IgD-negative memory B cell (primary cell): ENCODE measurements around the gene NFYA. TPM values are rescaled to one million over a fixed set of nuclear protein-coding genes. Genes with fewer than 3 reads are reported as not detected.
"Not testable (repeated sequence)": the region's sequence is repeated elsewhere in the genome, so short reads cannot be mapped to it uniquely, and the experiment has no call there.

Source experiments
- H3K27ac Mint-ChIP-seq, 3 donors: one replicate each; pipeline ENCODE4 v1.8.0; 2020 to 2022; ENCODE audit warnings: mild to moderate bottlenecking in 3 of 3, mixed read lengths in 3 of 3, moderate library complexity in 1 of 3
- H3K27me3 Mint-ChIP-seq: one replicate; pipeline ENCODE4 v1.8.0; 2021; ENCODE audit warnings: mixed read lengths
- H3K36me3 Mint-ChIP-seq: one replicate; pipeline ENCODE4 v1.8.0; 2020; ENCODE audit warnings: mild to moderate bottlenecking, mixed read lengths
- H3K4me1 Mint-ChIP-seq, 3 donors: one replicate each; pipeline ENCODE4 v1.8.0; 2020 to 2022; ENCODE audit warnings: mixed read lengths in 3 of 3, mild to moderate bottlenecking in 1 of 3
- H3K4me3 Mint-ChIP-seq, 4 donors: one replicate each; pipeline ENCODE4 v1.8.0; 2020 to 2022; ENCODE audit warnings: mild to moderate bottlenecking in 4 of 4, mixed read lengths in 4 of 4, moderate library complexity in 3 of 4
- H3K9me3 Mint-ChIP-seq, 3 donors: one replicate each; pipeline ENCODE4 v1.8.0; 2020 to 2021; ENCODE audit warnings: mixed read lengths in 3 of 3, mild to moderate bottlenecking in 1 of 3
- polyA plus RNA-seq: library from polyadenylated mRNA; unstranded; fragments of 300-500 nt; fragmentation: Illumina TruSeq; gene quantifications from one replicate; pipeline ENCODE4 v1.2.3, GENCODE V29; 2021

The NFYA gene
- polyA plus RNA-seq, 1 donor from 2014 or later = 19.1 TPM

- Mint-ChIP-seq H3K4me3 (no peak overlapping the region), H3K27ac (no peak overlapping the region), H3K36me3 (peaks cover 16% of the 10 kb centered on the region)
Observed at GRCh38 chr6:41097467-41098090, 24.8 kb downstream of the NFYA start.

DNA sequence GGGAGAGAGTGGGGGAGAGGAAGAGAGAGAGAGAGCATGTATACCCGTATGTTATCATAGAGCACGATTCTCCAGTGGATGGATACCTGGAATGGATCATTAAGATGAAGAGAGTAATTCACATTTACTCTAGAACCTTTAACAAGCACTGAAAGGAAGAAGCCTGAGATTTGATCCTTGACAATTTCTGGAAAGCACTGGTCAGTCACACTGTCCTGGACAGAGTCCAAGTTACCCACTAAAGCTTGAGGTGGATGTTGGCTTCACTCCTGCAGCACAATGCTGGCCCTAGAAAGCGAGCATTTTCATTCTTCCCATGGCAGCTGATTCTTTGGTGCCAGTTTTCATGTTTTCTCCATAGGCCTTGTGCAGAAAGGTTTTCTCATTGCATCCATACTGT is 25.6 kb downstream of the NFYA start:
- Mint-ChIP-seq H3K4me3 (no peak overlapping the region), H3K27me3 (no peaks in the 10 kb centered on the region), H3K36me3 (peaks cover 16% of the 10 kb centered on the region), H3K9me3 (no peaks in the 10 kb centered on the region), H3K27ac (peak overlapping the region in 1 of 3 donors; percentile 21), H3K4me1 (no peaks in the 10 kb centered on the region)

More at GRCh38 chr6:41097467-41098090, 24.8 kb downstream of the NFYA start:
- H3K9me3 Mint-ChIP-seq = no peaks in the 10 kb centered on the region
- no peaks in the 10 kb centered on the region for H3K27me3 Mint-ChIP-seq
- no peaks in the 10 kb centered on the region for H3K4me1 Mint-ChIP-seq

- Mint-ChIP-seq H3K36me3 (peaks cover 8% of the 10 kb centered on the region), H3K9me3 (no peaks in the 10 kb centered on the region), H3K27me3 (no peaks in the 10 kb centered on the region), H3K4me3 (no peak overlapping the region), H3K27ac (no peak overlapping the region), H3K4me1 (no peaks in the 10 kb centered on the region)
Observed at GRCh38 chr6:41100871-41101287, 28.1 kb downstream of the NFYA start.

- no peak overlapping the region for H3K27ac Mint-ChIP-seq
- H3K36me3 Mint-ChIP-seq = peaks cover 10% of the 10 kb centered on the region
- H3K4me3 Mint-ChIP-seq = no peak overlapping the region
- no peaks in the 10 kb centered on the region for H3K27me3 Mint-ChIP-seq
- no peaks in the 10 kb centered on the region for H3K4me1 Mint-ChIP-seq
- H3K9me3 Mint-ChIP-seq = no peaks in the 10 kb centered on the region
Observed at GRCh38 chr6:41103847-41104246, 31.1 kb downstream of the NFYA start.

GRCh38 chr6:41111017-41111416 is 38.2 kb downstream of the NFYA start:
- no peak overlapping the region for H3K4me3 Mint-ChIP-seq
- no peaks in the 10 kb centered on the region for H3K27me3 Mint-ChIP-seq
- peaks cover 13% of the 10 kb centered on the region for H3K36me3 Mint-ChIP-seq
- no peaks in the 10 kb centered on the region for H3K4me1 Mint-ChIP-seq
- no peak overlapping the region for H3K27ac Mint-ChIP-seq
- no peaks in the 10 kb centered on the region for H3K9me3 Mint-ChIP-seq

- not testable (repeated sequence) for H3K27ac Mint-ChIP-seq, H3K27me3 Mint-ChIP-seq, H3K4me3 Mint-ChIP-seq, H3K9me3 Mint-ChIP-seq, H3K4me1 Mint-ChIP-seq, H3K36me3 Mint-ChIP-seq
Observed at GRCh38 chr6:41115027-41115426, 42.3 kb downstream of the NFYA start.

DNA sequence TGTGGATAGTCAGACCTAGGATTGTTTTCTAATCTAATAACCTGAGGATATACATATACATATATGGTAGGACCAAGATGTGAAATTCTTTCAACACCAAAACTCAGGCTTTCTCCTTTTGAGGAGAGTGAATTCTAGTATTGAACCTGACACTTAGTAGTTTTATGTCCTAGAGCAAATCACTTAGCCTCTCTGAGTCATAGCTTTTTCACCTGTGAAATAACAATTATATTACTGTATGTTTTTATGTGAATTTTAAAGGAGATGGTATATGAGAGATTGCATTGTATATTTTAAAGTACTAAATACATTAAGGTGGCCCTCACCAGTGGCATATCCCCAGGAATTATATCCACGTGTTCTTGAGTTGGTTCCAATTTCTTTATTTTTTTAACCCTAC is 46.7 kb downstream of the NFYA start:
- H3K4me1 Mint-ChIP-seq = no peaks in the 10 kb centered on the region
- no peak overlapping the region for H3K4me3 Mint-ChIP-seq
- H3K9me3 Mint-ChIP-seq = peaks cover 0 to 3% (median 0%) of the 10 kb centered on the region in 3 donors
- H3K36me3 Mint-ChIP-seq = peaks cover 2% of the 10 kb centered on the region
- no peak overlapping the region for H3K27ac Mint-ChIP-seq
- H3K27me3 Mint-ChIP-seq = no peaks in the 10 kb centered on the region

- Mint-ChIP-seq H3K4me1 (no peaks in the 10 kb centered on the region), H3K36me3 (peaks cover 2% of the 10 kb centered on the region), H3K27ac (no peak overlapping the region), H3K4me3 (no peak overlapping the region), H3K9me3 (peaks cover 0 to 3% (median 0%) of the 10 kb centered on the region in 3 donors), H3K27me3 (no peaks in the 10 kb centered on the region)
Observed at GRCh38 chr6:41120058-41120457, 47.3 kb downstream of the NFYA start.

DNA sequence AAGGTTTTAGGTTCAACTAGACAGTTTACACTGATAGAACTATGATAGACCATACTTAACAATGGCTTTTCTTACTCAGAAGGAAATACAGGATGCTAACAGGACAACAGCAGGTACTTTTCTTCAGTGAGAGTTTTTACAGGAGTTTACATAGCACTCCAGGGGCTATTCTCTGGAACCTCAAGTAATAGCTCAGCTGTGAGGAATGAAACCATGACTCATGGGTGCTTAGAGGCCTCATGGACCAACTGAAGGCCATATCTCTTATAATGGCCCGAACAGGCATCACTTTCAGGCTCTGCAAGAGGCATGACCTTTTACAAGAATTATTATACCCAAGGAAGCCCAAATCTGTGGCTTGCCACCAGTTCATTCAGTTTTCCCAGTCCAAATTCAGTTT is 49.6 kb downstream of the NFYA start:
- no peak overlapping the region for H3K27ac Mint-ChIP-seq
- H3K9me3 Mint-ChIP-seq = peaks cover 0 to 3% (median 0%) of the 10 kb centered on the region in 3 donors
- no peak overlapping the region for H3K4me3 Mint-ChIP-seq
- no peaks in the 10 kb centered on the region for H3K27me3 Mint-ChIP-seq
- H3K36me3 Mint-ChIP-seq = peaks cover 2% of the 10 kb centered on the region
- H3K4me1 Mint-ChIP-seq = no peaks in the 10 kb centered on the region

DNA sequence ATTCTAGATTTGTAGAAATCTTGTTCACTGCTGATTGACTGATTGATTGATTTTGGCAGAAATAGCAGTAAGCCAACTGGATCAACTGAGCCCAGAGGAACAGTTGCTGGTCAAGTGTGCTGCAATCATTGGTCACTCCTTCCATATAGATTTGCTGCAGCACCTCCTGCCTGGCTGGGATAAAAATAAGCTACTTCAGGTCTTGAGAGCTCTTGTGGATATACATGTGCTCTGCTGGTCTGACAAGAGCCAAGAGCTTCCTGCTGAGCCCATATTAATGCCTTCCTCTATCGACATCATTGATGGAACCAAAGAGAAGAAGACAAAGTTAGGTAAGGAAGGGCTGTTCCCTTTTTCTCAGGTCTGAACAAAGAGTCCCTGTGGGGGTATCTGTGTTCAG is 50.1 kb downstream of the NFYA start:
- peaks cover 2% of the 10 kb centered on the region for H3K36me3 Mint-ChIP-seq
- no peak overlapping the region for H3K27ac Mint-ChIP-seq
- H3K9me3 Mint-ChIP-seq = peaks cover 0 to 3% (median 0%) of the 10 kb centered on the region in 3 donors

GRCh38 chr6:41125282-41125681 is 52.5 kb downstream of the NFYA start:
- H3K27me3 Mint-ChIP-seq = no peaks in the 10 kb centered on the region
- no peak overlapping the region for H3K27ac Mint-ChIP-seq
- H3K9me3 Mint-ChIP-seq = peaks cover 0 to 3% (median 0%) of the 10 kb centered on the region in 3 donors
- peaks cover 4% of the 10 kb centered on the region for H3K36me3 Mint-ChIP-seq
- no peak overlapping the region for H3K4me3 Mint-ChIP-seq
- H3K4me1 Mint-ChIP-seq = no peaks in the 10 kb centered on the region

More for the DNA sequence above, 50.1 kb downstream of the NFYA start:
- Mint-ChIP-seq H3K4me1 (no peaks in the 10 kb centered on the region), H3K4me3 (no peak overlapping the region), H3K27me3 (no peaks in the 10 kb centered on the region)

- Mint-ChIP-seq H3K27ac (no peak overlapping the region), H3K36me3 (peaks cover 13% of the 10 kb centered on the region)
Observed at GRCh38 chr6:41132254-41132653, 59.5 kb downstream of the NFYA start.

GRCh38 chr6:41135062-41135832 is 62.5 kb downstream of the NFYA start:
- Mint-ChIP-seq H3K4me3 (no peak overlapping the region), H3K9me3 (no peaks in the 10 kb centered on the region), H3K27ac (no peak overlapping the region), H3K27me3 (no peaks in the 10 kb centered on the region), H3K4me1 (no peaks in the 10 kb centered on the region), H3K36me3 (peaks cover 15% of the 10 kb centered on the region)

More at GRCh38 chr6:41132254-41132653, 59.5 kb downstream of the NFYA start:
- Mint-ChIP-seq H3K4me1 (no peaks in the 10 kb centered on the region), H3K4me3 (no peak overlapping the region), H3K27me3 (no peaks in the 10 kb centered on the region), H3K9me3 (no peaks in the 10 kb centered on the region)

DNA sequence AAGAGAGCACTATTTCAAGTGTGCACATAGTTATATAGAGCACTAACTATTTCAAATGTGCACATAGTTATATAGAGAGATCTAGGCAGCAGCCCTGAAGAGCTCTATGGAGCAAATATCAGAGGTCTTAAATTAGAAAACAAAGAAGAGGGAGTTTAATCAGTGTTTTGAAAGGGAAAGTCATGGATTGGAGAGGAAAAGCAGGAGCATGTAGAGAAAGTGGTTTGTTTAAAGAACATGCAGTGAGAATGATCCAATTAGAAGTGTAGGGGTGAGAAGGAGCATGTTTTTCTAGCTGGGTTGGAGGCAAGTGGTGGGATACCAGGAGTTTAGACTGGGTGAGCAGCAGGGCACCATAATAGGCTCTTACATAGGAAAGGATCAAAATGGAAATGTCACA is 64.1 kb downstream of the NFYA start:
- Mint-ChIP-seq H3K4me1 (no peaks in the 10 kb centered on the region), H3K27ac (no peak overlapping the region), H3K9me3 (no peaks in the 10 kb centered on the region), H3K27me3 (no peaks in the 10 kb centered on the region), H3K36me3 (peaks cover 16% of the 10 kb centered on the region), H3K4me3 (no peak overlapping the region)

- Mint-ChIP-seq H3K27ac (no peak overlapping the region), H3K27me3 (no peaks in the 10 kb centered on the region), H3K9me3 (peaks cover 0 to 2% (median 0%) of the 10 kb centered on the region in 3 donors), H3K4me1 (no peaks in the 10 kb centered on the region), H3K4me3 (no peak overlapping the region), H3K36me3 (peaks cover 7% of the 10 kb centered on the region)
Observed at GRCh38 chr6:41147917-41148316, 75.1 kb downstream of the NFYA start.
